SHP77 treated with DMSO at 0.1 percent for 48 hours (cell line): ENCODE results near the gene CIBAR2.

Experiments used
- DNase-seq: peaks from one replicate; lab custom pipeline; 2025; lab: John Stamatoyannopoulos, UW

The CIBAR2 gene

GRCh38 chr16:85144026-85144915, 32.0 kb upstream of the CIBAR2 start:
- DNase-seq: no peak

- DNase-seq: no peak
Measured at GRCh38 chr16:85142771-85143211, 30.5 kb upstream of the CIBAR2 start.

DNA sequence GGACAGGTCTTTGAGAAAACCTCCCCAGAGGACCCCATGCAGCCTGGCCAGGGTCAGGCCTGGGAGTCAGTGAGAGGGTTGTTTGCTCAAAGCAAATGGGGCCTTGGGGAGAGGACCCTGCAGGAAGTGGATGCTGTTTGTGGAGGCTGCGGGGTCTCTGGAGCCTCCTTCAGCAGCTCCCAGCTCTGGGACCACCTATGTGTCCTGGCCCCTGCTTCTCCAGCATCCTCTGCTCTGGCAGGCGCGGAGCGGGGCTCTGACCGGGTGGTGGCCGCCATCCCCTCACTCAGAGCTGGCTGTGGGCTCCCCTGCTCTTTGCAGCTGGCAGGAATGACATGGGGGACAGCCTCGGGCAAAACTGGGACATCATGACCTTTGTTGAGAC, 29.8 kb upstream of the CIBAR2 start:
- no peak for DNase-seq

DNA sequence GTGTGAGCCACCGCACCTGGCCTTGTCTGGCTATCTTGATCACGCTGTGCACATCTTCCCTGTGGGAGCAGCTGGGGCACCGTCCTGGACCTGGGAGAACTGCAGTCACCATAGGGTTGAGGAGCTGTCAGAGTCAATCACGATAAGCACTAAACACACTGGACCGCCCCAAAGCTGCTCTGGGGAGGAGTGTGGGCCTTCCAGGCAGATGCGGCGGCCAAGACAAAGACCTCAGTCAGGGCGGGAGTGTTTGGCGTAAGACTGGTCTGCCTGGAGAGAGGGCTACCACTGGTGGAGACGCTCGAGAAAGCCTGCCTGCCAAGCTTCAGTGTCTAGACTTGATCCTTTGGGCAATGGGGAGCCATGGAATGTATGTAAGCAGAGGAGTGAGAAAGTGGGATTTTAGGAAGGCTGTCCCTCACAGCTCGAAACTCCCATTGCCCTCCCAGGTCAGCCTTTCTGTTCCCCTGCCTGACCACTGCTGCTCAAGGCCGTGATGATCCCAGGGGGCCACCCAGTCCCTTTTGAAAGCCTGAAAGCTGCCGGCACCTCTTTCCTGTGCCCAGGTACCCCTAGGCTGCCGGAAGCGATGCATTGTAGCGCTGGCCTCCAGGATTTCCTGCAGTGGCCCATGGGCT, 29.3 kb upstream of the CIBAR2 start:
- DNase-seq: no peak

- DNase-seq: no peak
Measured at GRCh38 chr16:85140455-85141012, 28.3 kb upstream of the CIBAR2 start.

DNA sequence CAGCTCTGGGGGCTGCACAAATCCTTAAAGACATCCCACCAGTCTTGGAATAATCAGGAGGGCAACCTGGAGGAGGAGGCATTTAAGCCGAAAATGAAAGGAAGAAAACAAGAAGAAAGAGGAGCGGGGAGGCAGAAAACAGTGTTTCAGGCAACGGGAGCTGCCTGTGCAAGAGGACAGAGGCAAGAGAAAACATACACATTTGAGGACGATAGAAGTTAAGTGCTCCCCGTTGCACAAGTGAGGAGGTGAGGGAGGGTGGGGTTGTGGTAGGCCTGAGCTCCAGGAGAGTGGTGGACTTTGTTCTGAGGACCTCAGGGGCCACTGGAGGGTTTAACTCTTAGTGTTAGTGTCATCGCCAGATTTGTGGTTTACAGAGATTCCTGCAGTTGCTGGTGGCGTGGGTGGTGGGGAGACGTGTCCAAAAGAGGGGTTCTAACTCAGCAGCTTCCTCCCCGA, 27.6 kb upstream of the CIBAR2 start:
- no peak for DNase-seq

GRCh38 chr16:85138825-85139627, 26.8 kb upstream of the CIBAR2 start:
- DNase-seq: peak; percentile 92

DNA sequence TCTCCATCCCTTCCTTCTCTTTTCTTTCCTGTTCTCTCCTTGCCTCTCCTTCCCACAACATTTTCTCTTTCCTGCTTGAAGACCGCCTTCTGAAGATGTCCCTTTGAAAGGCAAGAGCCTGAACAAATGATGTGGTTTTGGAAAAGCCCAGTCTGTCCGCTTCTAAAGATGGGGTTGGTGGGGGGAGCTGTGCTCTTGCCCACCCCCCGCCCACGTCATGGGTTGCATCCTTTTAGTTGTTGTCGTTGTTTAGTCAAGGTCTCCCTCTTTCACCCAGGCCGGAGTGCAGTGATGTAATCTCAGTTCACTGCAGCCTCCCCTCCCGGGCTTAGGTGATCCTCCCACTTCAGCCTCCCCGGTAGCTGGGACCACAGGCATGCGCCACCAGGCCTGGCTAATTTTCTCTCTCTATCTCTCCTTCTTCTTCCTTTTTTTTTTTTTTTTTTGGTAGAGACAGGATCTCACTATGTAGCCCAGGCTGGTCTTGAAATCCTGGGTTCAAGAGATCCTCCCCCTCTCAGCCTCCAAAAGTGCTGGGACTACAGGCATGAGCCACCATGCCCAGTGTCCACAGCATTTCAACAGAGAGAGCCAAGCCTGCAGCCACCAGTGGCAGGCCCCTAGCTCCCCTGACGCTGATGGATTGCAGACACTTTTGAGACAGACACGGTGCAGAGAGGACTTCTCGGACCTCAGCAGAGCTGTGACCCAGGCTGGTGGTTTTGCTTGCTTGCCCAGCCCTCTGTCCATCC, 26.0 kb upstream of the CIBAR2 start:
- DNase-seq: no peak

DNA sequence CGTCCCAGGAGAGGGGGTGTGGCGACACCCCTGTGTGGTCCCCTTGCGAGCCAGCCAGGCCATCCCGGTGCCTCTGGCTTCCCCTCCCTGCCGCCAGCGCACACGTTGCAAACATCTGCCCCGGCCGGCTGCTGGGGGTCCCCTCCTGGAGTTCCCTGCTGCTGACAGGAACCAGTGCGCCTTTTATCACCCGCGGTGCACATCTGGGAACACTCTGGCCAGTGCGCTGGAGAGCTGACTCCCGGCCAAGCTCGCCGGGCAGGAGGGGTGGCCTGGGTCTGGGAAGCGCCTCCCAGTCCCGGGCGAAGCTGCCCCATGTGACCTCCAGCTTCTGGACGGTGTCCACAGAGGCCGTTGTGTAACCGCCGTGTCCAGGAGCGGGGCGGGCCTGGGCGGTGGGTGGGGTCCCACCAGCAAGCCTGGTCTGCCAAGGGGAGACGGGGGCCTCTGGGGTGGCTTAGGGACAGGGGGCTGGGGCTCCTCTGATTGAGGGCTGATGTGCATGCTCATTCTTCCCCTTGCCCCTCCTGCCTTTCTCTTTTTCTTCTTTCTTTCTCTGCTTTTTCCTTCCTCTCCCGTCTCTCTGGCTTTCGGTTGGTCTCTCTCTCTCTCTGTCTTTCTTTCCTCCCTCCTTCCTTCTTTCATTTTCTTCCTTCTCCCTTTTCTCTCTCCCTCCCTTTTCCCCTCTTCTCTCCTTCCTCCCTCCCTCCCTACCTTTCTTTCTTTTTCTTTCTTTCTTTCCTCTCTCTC, 25.2 kb upstream of the CIBAR2 start:
- peak; percentile 24 for DNase-seq

DNA sequence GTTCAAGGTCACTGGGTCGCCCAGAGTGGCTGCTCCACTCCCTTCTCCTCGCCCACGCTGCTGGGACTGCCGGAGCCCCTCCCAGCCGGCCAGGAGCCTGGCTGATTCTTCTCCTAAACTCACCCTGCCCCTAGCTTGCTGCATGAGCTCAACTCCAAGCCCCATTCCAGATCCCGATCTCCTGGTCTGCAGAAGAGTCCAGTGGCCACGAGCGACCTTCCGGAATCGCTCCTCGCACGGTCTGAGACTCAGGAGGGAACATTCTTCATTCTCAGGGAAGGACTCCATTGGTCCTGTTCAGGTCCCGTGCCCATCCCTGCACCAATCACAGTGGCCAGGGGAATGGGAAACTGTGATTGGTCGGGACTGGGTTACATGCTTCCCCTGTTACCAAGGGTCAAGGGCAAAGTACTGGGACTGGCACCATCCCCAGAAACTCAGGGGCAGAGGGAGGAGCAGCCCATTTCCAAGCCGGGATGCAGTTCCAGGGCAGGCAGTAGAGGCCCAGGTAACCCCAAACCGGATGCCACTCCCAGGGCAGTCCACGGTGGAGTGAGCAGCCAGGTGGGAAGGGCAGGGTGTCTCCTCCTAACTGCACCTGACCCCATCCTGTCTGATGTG, 24.5 kb upstream of the CIBAR2 start:
- DNase-seq: peak; percentile 97

GRCh38 chr16:85136213-85136701, 24.0 kb upstream of the CIBAR2 start:
- peak; percentile 50 for DNase-seq

DNA sequence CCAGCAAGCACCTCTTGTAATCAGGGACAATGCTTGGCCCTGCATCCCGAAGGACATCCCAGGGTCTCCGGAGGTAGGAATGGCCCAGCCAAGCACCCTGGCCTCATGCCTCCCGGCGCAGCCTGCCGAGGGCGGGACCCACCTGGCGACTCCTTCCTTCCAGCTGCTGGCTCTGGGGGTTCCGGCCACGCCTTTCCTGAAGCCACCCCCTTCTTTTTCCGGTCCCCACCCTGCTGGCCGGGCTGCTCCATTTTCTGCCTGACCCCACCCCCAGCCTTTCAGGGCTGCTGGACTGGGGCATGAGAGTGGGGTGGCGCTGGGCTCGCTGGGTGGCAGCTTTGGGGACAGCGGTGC, 22.5 kb upstream of the CIBAR2 start:
- no peak for DNase-seq

DNA sequence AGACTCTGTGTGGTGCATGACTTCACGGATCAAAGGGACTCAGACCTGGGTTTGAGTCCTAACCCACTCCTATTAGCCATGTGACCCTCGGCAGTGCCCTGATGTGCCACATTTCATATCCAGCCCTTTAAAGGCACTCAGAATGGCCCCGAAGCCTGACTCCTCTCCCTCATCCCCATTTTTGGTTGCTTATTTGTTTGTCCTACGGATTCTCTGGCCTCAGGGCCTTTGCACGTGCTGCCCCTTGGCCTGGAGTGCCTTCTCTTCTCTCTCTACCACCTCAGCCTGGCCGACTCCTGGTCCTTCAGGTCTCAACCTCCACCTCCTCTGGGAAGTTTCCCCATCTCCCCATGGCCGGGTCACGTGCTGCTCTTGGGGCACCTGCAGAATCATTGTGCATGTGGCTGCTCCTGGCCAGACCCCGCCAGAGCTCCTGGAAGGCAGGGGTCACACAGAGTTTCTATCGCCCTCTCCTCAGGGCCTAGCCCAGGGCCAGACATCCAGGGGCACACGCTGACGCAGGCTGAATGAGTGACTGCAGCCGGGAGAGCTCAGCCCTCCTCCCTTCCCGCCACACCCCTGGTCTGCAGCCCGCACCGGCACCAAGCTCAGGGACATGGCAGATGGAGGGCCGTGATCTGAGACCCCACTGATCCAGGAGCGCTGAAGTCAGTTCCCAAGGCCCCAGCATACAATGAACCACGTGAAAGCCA, 22.0 kb upstream of the CIBAR2 start:
- no peak for DNase-seq

- no peak for DNase-seq
Measured at GRCh38 chr16:85133290-85133599, 21.0 kb upstream of the CIBAR2 start.

DNA sequence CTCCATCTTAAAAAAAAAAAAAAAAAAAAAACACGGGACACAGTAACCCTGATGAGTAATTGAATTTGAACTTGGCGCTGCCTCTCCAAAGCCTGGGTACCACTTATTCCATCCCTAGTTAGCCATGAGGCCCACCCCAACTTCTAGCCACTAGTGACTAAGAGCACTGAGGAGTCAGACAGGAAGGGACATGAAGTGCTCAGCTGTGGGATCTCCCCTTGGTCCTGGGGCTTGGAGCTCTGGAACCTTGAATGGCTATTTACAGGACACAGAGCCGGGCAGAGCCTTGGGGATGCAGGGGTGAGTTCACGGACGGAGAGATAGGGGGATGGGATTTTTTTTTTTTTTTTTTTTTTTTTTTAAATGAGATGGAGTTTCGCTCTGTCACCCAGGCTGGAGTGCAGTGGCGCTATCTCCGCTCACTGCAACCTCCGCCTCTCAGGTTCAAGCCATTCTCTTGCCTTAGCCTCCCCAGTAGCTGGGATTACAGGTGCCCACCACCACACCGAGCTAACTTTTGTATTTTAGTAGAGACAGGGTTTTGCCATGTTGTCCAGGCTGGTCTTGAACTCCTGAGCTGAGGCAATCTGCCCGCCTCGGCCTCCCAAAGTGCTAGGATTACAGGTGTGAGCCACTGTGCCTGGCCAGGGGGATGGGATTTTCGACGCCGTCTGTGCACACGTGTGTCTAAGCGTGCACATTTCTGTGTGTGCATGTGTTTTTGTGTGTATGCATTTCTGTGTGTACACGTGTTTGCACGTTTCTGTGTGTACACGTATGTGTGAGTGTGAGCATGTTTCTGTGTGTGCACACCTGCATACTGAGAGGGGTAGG, 20.4 kb upstream of the CIBAR2 start:
- no peak for DNase-seq

GRCh38 chr16:85130705-85131028, 18.4 kb upstream of the CIBAR2 start:
- DNase-seq: no peak

DNA sequence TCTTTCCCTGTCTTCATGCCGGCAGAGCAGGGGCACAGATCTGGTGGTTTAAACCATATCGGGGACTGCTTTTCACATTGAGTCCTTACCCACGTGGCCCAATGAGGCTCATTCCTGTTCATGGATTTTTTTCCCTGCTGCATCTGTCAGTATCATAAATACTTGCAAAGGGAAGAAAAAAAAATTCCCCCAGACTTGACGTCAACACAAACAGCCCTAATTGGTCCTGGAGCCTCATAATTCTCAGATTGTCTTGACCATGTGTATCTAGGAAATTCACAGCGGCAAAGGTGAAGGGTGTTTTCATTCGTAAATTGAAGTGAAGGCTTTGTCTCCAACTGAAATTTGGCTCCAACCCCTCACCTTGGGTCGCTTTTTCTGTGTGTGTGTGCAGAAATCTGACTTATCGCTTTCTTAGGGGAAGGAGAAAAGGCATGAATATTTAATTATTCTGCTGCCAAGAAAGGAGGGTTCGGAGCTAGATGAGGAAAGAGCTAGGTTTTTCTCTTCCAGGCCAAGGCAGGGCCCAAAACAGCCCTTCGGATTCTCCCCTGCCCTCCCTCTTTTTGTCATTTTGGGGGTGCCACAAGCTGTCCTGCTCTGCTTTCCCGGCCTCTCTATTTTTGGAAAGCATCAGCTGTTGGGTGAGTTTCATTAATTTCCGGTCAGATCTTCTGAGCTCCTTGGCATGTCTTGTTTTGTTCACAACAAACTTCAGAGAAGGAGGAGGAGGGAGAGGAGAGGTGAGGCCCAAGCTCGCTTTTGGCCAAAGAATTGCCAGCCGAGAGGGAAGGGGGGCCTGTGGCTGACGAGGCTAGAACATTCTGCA, 17.8 kb upstream of the CIBAR2 start:
- DNase-seq: no peak
